ENCODE data around the gene ZDHHC21.

DNA sequence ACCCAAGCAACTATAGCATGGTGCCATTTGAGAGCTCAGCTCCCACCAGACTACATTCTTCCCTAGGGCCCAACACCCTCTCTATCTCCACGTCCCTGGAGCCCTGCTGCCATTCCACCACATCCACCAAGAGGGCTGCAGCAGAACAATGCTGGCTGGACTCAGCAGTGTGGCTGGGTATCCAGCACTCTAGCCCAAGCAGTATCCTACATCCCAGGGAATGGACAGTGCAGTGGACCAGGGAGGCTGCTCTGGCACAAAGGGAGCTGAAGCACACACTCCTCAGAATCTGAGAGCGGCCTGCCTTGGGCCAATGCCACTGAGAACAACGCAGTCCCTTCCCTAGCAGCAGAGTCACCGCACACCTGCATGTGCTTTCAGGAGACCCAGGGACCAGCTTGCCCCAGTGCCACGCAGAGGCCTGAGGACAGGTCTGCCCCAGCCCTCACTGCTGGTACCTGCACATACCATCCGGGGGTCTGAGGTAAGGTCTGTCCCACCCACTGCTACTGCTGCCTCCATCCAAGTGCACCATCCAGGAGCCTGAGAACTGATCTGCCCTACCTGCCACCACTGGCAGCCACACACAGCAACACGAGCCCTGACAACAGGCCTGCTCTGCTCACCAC is 95.9 kb downstream of the ZDHHC21 start:
- TF ChIP-seq, protein P1, sequence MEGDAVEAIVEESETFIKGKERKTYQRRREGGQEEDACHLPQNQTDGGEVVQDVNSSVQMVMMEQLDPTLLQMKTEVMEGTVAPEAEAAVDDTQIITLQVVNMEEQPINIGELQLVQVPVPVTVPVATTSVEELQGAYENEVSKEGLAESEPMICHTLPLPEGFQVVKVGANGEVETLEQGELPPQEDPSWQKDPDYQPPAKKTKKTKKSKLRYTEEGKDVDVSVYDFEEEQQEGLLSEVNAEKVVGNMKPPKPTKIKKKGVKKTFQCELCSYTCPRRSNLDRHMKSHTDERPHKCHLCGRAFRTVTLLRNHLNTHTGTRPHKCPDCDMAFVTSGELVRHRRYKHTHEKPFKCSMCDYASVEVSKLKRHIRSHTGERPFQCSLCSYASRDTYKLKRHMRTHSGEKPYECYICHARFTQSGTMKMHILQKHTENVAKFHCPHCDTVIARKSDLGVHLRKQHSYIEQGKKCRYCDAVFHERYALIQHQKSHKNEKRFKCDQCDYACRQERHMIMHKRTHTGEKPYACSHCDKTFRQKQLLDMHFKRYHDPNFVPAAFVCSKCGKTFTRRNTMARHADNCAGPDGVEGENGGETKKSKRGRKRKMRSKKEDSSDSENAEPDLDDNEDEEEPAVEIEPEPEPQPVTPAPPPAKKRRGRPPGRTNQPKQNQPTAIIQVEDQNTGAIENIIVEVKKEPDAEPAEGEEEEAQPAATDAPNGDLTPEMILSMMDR (IDR thresholded peaks at IDR 0.05): no peak
- no peak for TF ChIP-seq POLR2A (IDR thresholded peaks at IDR 0.05)
